HCT116 (cell line): ENCODE data around the gene PEAK3. TPM values are rescaled to one million over a fixed set of nuclear protein-coding genes. Genes with fewer than 3 reads are reported as not detected.
A peak's percentile ranks its signal among the peaks of the same experiment; 100 is the strongest.

ENCODE experiments used
- ATAC-seq: fragments of 200-7000 bp; cut with Tn5 transposase; 2 replicates; pipeline ENCODE4 v1.9.1; 2020; ENCODE audit warnings: mild to moderate bottlenecking, moderate library complexity
- BruUV-seq: library from RNA; stranded (reverse); fragments of 400-500 nt; replicated peaks from 2 replicates; lab custom pipeline; 2021; lab: Mats Ljungman, UMichigan
- CTCF ChIA-PET: fragments of 300-600 bp; sonication (Branson Sonifier 250); formaldehyde crosslinking; loops from one replicate; lab custom pipeline; 2021; ENCODE audit warnings: antibody characterized with exemption; lab: Charles Lee
- POLR2A ChIA-PET: fragments of 300-600, 350-600 bp; sonication (Branson Sonifier 250); formaldehyde crosslinking; loops from one replicate; lab custom pipeline; 2021; ENCODE audit warnings: antibody characterized with exemption; lab: Charles Lee
- RAD21 ChIA-PET, 2 experiments: fragments of 300-600 bp; sonication (Branson Sonifier 250); formaldehyde crosslinking; loops; one replicate each; lab custom pipeline; 2023; ENCODE audit warnings: low total read pairs in 2 of 2; ENCODE audit not compliant: uncharacterized antibody in 2 of 2, unreplicated experiment in 2 of 2, low non-redundant PET in 1 of 2; lab: Charles Lee
- DNase-seq: peaks from one replicate; pipeline ENCODE4 v3.0.0-alpha.2; 2010; ENCODE audit warnings: low read depth, low spot score
- H2AFZ ChIP-seq: fragments of 200-600 bp; shearing (Covaris generic), sonication (generic); 2 replicates; pipeline ENCODE4 v1.6.1; 2017; ENCODE audit warnings: low read depth, mixed run types, mixed read lengths, antibody characterized with exemption, low read length; ENCODE audit not compliant: poor library complexity, severe bottlenecking
- H3K27ac ChIP-seq: 2 replicates; pipeline ENCODE4 v1.5.1; 2012; ENCODE audit warnings: low read depth, low read length
- H3K27me3 ChIP-seq: fragments of 200-600 bp; sonication (generic); 2 replicates; pipeline ENCODE4 v1.6.1; 2016; ENCODE audit warnings: mixed run types, low read length, mixed read lengths; ENCODE audit not compliant: insufficient read depth
- H3K36me3 ChIP-seq, 2 experiments: fragments of 200-500 bp in 1 of 2; fragments of 200-600 bp in 1 of 2; sonication (Bioruptor generic) in 1 of 2; sonication (generic) in 1 of 2; 2 replicates each; pipeline versions ENCODE4 v1.5.1 to v1.6.1; 2014 to 2016; ENCODE audit warnings: low read length in 2 of 2, inconsistent platforms in 1 of 2, mixed read lengths in 1 of 2, mixed run types in 1 of 2; ENCODE audit not compliant: insufficient read depth in 2 of 2, control insufficient read depth in 1 of 2
- H3K4me1 ChIP-seq, 2 experiments: fragments of 200-600 bp in 1 of 2; sonication (generic) in 1 of 2; 2 replicates each; pipeline versions ENCODE4 v1.5.1 to v1.6.1; 2012 to 2017; ENCODE audit warnings: low read length in 2 of 2, inconsistent platforms in 1 of 2, mild to moderate bottlenecking in 1 of 2, mixed read lengths in 1 of 2, mixed run types in 1 of 2, moderate library complexity in 1 of 2; ENCODE audit not compliant: insufficient read depth in 2 of 2, control insufficient read depth in 1 of 2
- H3K4me2 ChIP-seq: fragments of 200-600 bp; sonication (generic); 2 replicates; pipeline ENCODE4 v1.6.1; 2017; ENCODE audit warnings: mixed run types, low read length, mixed read lengths
- H3K4me3 ChIP-seq, 2 experiments: fragments of 200-600 bp in 1 of 2; sonication (generic) in 1 of 2; replicated peaks in 1 of 2; 2 replicates each; pipeline ENCODE4 v1.5.1; 2011 to 2016; ENCODE audit warnings: low read length in 2 of 2, control low read depth in 1 of 2, low read depth in 1 of 2, mild to moderate bottlenecking in 1 of 2, mixed read lengths in 1 of 2, mixed run types in 1 of 2
- H3K79me2 ChIP-seq: fragments of 200-600 bp; sonication (generic); 2 replicates; pipeline ENCODE4 v1.6.1; 2017; ENCODE audit warnings: mild to moderate bottlenecking, mixed run types, low read length, moderate library complexity, mixed read lengths; ENCODE audit not compliant: insufficient read depth
- H3K9ac ChIP-seq: fragments of 200-600 bp; sonication (generic); 2 replicates; pipeline ENCODE4 v1.6.1; 2016; ENCODE audit warnings: low read length, mixed read lengths
- H3K9me2 ChIP-seq: fragments of 200-600 bp; sonication (generic), shearing (Covaris generic); 2 replicates; pipeline ENCODE4 v1.6.1; 2017; ENCODE audit warnings: mixed run types, mild to moderate bottlenecking, moderate library complexity; ENCODE audit not compliant: insufficient read depth
- H3K9me3 ChIP-seq, 2 experiments: fragments of 200-500 bp in 1 of 2; fragments of 200-600 bp in 1 of 2; sonication (Bioruptor generic) in 1 of 2; sonication (generic) in 1 of 2; 2 replicates each; pipeline ENCODE4 v1.6.1; 2014 to 2017; ENCODE audit warnings: low read length in 2 of 2, mixed read lengths in 2 of 2, inconsistent platforms in 1 of 2, low read depth in 1 of 2, mild to moderate bottlenecking in 1 of 2, mixed run types in 1 of 2, moderate library complexity in 1 of 2; ENCODE audit not compliant: control insufficient read depth in 1 of 2, insufficient read depth in 1 of 2
- H4K20me1 ChIP-seq: fragments of 200-600 bp; sonication (generic), shearing (Covaris generic); 2 replicates; pipeline ENCODE4 v1.6.1; 2017; ENCODE audit warnings: mixed run types, mild to moderate bottlenecking, moderate library complexity; ENCODE audit not compliant: insufficient read depth
- CEBPB ChIP-seq: IDR thresholded peaks from 2 replicates; pipeline ENCODE4 v1.6.1; 2012; ENCODE audit warnings: low read depth
- CTCF ChIP-seq, 3 experiments: fragments of 200-600 bp in 1 of 3; sonication (generic) in 1 of 3; IDR thresholded peaks in 2 of 3; conservative IDR thresholded peaks in 1 of 3; 2 replicates each; pipeline ENCODE4 v1.5.1; 2012 to 2017; ENCODE audit warnings: low read depth in 2 of 3, low read length in 2 of 3, antibody characterized with exemption in 1 of 3, borderline replicate concordance in 1 of 3, control low read depth in 1 of 3, mild to moderate bottlenecking in 1 of 3, mixed read lengths in 1 of 3, mixed run types in 1 of 3, moderate library complexity in 1 of 3; ENCODE audit not compliant: insufficient read depth in 1 of 3
- EGR1 ChIP-seq: IDR thresholded peaks from 2 replicates; pipeline ENCODE4 v1.6.1; 2012; ENCODE audit warnings: low read depth
- EZH2 ChIP-seq: fragments of 200-600 bp; sonication (generic); IDR thresholded peaks from 2 replicates; pipeline ENCODE4 v1.6.1; 2017; ENCODE audit warnings: antibody characterized with exemption, mixed run types
- JUND ChIP-seq: IDR thresholded peaks from 2 replicates; pipeline ENCODE4 v1.6.1; 2012
- POLR2AphosphoS5 ChIP-seq: IDR thresholded peaks from 2 replicates; pipeline ENCODE4 v1.6.1; 2011; ENCODE audit warnings: mild to moderate bottlenecking, low read depth, low read length, moderate library complexity
- SP1 ChIP-seq: IDR thresholded peaks from 2 replicates; pipeline ENCODE4 v1.6.1; 2012; ENCODE audit warnings: low read depth
- YY1 ChIP-seq: IDR thresholded peaks from 2 replicates; pipeline ENCODE4 v1.6.1; 2011; ENCODE audit warnings: low read length, low read depth, moderate library complexity, mild to moderate bottlenecking; ENCODE audit not compliant: insufficient replicate concordance; ENCODE audit errors: extremely low read depth
- ZFX ChIP-seq: fragments of 450-650 bp; IDR thresholded peaks from 2 replicates; pipeline ENCODE4 v1.6.1; 2017
- ZNF274 ChIP-seq: fragments of 200-500 bp; sonication (Bioruptor generic); IDR thresholded peaks from 2 replicates; pipeline ENCODE4 v1.6.1; 2014; ENCODE audit warnings: mild to moderate bottlenecking, low read depth, low read length, inconsistent platforms
- intact Hi-C: fragments of 100-400 bp; cut with micrococcal nuclease; formaldehyde crosslinking; loops from 2 replicates; pipeline ENCODE4 v1.10.0; 2022
- total RNA-seq: library from RNA; stranded (reverse); gene quantifications from one replicate; pipeline ENCODE4 v1.2.1, GENCODE V29; 2021; ENCODE audit not compliant: unreplicated experiment
- TF ChIP-seq, protein P1 (sequence below): IDR thresholded peaks from 2 replicates; pipeline ENCODE4 v1.6.1; 2011; ENCODE audit warnings: mild to moderate bottlenecking, low read length, moderate library complexity; ENCODE audit not compliant: insufficient replicate concordance; ENCODE audit errors: extremely low read depth
- TF ChIP-seq, protein P2 (sequence below): IDR thresholded peaks from 2 replicates; pipeline ENCODE4 v1.6.1; 2012

PEAK3 gene
- total RNA-seq, 1 experiment from 2014 or later, result not detected

GRCh38 chr19:2289714-2290435, 7.9 kb upstream of the PEAK3 start (continued):
- TF ChIP-seq CEBPB (no peak), EGR1 (no peak)

- H3K9me2 ChIP-seq, result no peaks in the 10 kb centered on the region
- no peaks in the 10 kb centered on the region for H3K9me3 ChIP-seq
- ChIA-PET RAD21 (no interaction called here), POLR2A (interaction anchor here (0.6 kb wide), 1 partner anchor 29 kb away, joined by 8 read pairs; no protein-coding TSS in a partner anchor), CTCF (no interaction called here)
- H3K9ac ChIP-seq, result no peak overlapping the region
- H3K4me2 ChIP-seq, result no peak overlapping the region
- H3K36me3 ChIP-seq, result no peaks in the 10 kb centered on the region
- no peak overlapping the region for H2AFZ ChIP-seq
- no peak overlapping the region for H3K27ac ChIP-seq
- ATAC-seq (0 out of 2 replicates have a peak, but pooled peaks have one; percentile 23), DNase-seq (no peak)
- H3K27me3 ChIP-seq, result no peaks in the 10 kb centered on the region
- no TSS peak for BruUV-seq
- intact Hi-C loops, result no loop called here
- no peak overlapping the region for H3K4me3 ChIP-seq
- H3K79me2 ChIP-seq, result no peaks in the 10 kb centered on the region
- TF ChIP-seq ZNF274 (no peak), JUND (no peak), SP1 (no peak), CEBPB (no peak), EZH2 (no peak), CTCF (IDR thresholded peaks at IDR 0.05 in 2 of 3, conservative IDR thresholded peaks at IDR 0.05 in 1 of 3; ENCODE audit: borderline replicate concordance in 1 of 3, insufficient read depth in 1 of 3, low read depth in 2 of 3, low read length in 2 of 3) (no peak), POLR2AphosphoS5 (no peak), ZFX (no peak), YY1 (no peak)
- TF ChIP-seq, protein P1, sequence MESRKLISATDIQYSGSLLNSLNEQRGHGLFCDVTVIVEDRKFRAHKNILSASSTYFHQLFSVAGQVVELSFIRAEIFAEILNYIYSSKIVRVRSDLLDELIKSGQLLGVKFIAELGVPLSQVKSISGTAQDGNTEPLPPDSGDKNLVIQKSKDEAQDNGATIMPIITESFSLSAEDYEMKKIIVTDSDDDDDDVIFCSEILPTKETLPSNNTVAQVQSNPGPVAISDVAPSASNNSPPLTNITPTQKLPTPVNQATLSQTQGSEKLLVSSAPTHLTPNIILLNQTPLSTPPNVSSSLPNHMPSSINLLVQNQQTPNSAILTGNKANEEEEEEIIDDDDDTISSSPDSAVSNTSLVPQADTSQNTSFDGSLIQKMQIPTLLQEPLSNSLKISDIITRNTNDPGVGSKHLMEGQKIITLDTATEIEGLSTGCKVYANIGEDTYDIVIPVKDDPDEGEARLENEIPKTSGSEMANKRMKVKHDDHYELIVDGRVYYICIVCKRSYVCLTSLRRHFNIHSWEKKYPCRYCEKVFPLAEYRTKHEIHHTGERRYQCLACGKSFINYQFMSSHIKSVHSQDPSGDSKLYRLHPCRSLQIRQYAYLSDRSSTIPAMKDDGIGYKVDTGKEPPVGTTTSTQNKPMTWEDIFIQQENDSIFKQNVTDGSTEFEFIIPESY, result no peak
- TF ChIP-seq, protein P2, sequence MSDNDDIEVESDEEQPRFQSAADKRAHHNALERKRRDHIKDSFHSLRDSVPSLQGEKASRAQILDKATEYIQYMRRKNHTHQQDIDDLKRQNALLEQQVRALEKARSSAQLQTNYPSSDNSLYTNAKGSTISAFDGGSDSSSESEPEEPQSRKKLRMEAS, result no peak
- TF ChIP-seq, all 23 proteins: peak for 0
- Histone ChIP-seq H3K4me1 (no peaks in the 10 kb centered on the region), H4K20me1 (no peaks in the 10 kb centered on the region)
These were observed 7.1 kb upstream of the PEAK3 start for GRCh38 chr19:2288818-2289713.
